OCI-LY1 (cell line): ENCODE results near the gene EMC10.

Experiments
- H2AFZ ChIP-seq: fragments of 200-600 bp; sonication (generic), shearing (Covaris generic); 2 replicates; pipeline ENCODE4 v1.6.0; 2014; ENCODE audit warnings: antibody characterized with exemption, mild to moderate bottlenecking, low read length
- H3F3A ChIP-seq: fragments of 200-600 bp; sonication (generic), shearing (Covaris generic); 2 replicates; pipeline ENCODE4 v1.6.0; 2014; ENCODE audit warnings: mild to moderate bottlenecking, antibody characterized with exemption, low read length, moderate library complexity; ENCODE audit not compliant: insufficient read depth
- H3K27ac ChIP-seq: fragments of 200-600 bp; sonication (generic); 2 replicates; pipeline ENCODE4 v1.5.1; 2014; ENCODE audit warnings: low read length, mixed run types, mild to moderate bottlenecking, low read depth; ENCODE audit not compliant: poor library complexity, severe bottlenecking
- H3K27me3 ChIP-seq: fragments of 200-600 bp; sonication (generic); 2 replicates; pipeline ENCODE4 v1.6.0; 2014; ENCODE audit warnings: antibody characterized with exemption, mild to moderate bottlenecking, low read length, moderate library complexity; ENCODE audit not compliant: insufficient read depth
- H3K36me3 ChIP-seq: fragments of 200-600 bp; sonication (generic); 2 replicates; pipeline ENCODE4 v1.6.1; 2014; ENCODE audit warnings: mild to moderate bottlenecking, antibody characterized with exemption, low read length, moderate library complexity, mixed read lengths; ENCODE audit not compliant: insufficient read depth
- H3K4me1 ChIP-seq: fragments of 200-600 bp; sonication (generic); 2 replicates; pipeline ENCODE4 v1.5.1; 2014; ENCODE audit warnings: mild to moderate bottlenecking, low read length, moderate library complexity; ENCODE audit not compliant: insufficient read depth, severe bottlenecking
- H3K4me2 ChIP-seq: fragments of 200-600 bp; sonication (generic), shearing (Covaris generic); 2 replicates; pipeline ENCODE4 v1.6.1; 2014; ENCODE audit warnings: low read length
- H3K4me3 ChIP-seq: fragments of 200-600 bp; sonication (generic); 2 replicates; pipeline ENCODE4 v1.5.1; 2014; ENCODE audit warnings: low read length, low read depth, mild to moderate bottlenecking, mixed read lengths; ENCODE audit not compliant: poor library complexity, severe bottlenecking
- H3K79me2 ChIP-seq: fragments of 200-600 bp; shearing (Covaris generic); 2 replicates; pipeline ENCODE4 v1.6.1; 2016; ENCODE audit warnings: mixed run types, low read length, mixed read lengths; ENCODE audit not compliant: insufficient read depth
- H3K9ac ChIP-seq: fragments of 200-600 bp; sonication (generic), shearing (Covaris generic); 2 replicates; pipeline ENCODE4 v1.6.1; 2014; ENCODE audit warnings: mild to moderate bottlenecking, low read length, mixed read lengths
- H3K9me2 ChIP-seq: fragments of 200-600 bp; sonication (generic), shearing (Covaris generic); 2 replicates; pipeline ENCODE4 v1.6.1; 2014; ENCODE audit warnings: low read depth, mild to moderate bottlenecking, low read length, mixed read lengths
- H3K9me3 ChIP-seq: fragments of 200-600 bp; shearing (Covaris generic); 2 replicates; pipeline ENCODE4 v1.6.1; 2014; ENCODE audit warnings: low read length, mixed read lengths
- H4K20me1 ChIP-seq: fragments of 200-600 bp; sonication (generic), shearing (Covaris generic); 2 replicates; pipeline ENCODE4 v1.6.0; 2016; ENCODE audit warnings: mild to moderate bottlenecking, low read length; ENCODE audit not compliant: insufficient read depth
- CTCF ChIP-seq: fragments of 200-600 bp; sonication (generic), shearing (Covaris generic); IDR thresholded peaks from 2 replicates; pipeline ENCODE4 v1.5.1; 2017; ENCODE audit warnings: mild to moderate bottlenecking, antibody characterized with exemption, low read length, moderate library complexity, mixed read lengths
- EZH2 ChIP-seq: fragments of 200-600 bp; sonication (generic), shearing (Covaris generic); IDR thresholded peaks from 2 replicates; pipeline ENCODE4 v1.8.0; 2017; ENCODE audit warnings: borderline replicate concordance, mixed run types, mild to moderate bottlenecking, antibody characterized with exemption, low read length, moderate library complexity, mixed read lengths

Gene EMC10

DNA sequence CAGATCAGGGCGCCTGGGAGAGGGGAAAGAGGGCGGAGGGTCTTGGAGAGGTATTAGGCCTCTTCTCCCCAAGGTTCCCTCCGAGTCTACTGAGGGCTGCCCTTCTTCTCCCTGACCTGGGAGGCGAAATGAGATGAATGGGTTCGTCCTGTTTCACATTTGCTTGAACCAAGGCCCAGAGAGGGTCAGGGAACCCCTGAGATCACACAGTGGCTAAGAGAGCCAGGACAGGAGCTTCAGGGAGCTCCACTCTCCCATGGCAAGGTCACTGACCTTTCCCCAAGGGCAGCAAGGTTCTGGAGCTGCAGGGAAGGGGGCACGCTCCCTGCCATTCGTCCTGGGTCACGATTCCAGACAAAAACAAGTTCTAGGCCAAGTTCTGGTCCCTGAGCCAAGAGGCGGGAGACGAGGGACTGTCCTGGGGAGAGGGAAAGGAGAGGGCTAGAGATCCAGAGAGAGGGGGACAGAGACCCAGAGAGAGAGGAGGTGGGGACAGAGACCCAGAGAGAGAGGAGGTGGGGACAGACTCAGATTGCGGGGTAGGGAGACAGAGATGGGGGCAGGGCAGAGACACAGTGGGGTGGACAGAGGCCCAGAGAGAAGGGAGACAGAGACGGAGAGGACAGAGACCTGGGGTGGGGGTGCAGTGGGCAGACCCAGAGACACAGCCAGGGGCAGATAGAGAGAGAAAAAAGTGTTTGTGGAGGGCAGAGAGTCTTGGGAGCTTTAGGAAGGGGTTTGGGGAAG is 36.9 kb downstream of the EMC10 start:
- Histone ChIP-seq H3K4me2 (no peak overlapping the region), H3K4me1 (peaks cover 14% of the 10 kb centered on the region), H4K20me1 (no peaks in the 10 kb centered on the region), H3K9me2 (no peaks in the 10 kb centered on the region), H3K27ac (no peak overlapping the region), H3K9ac (no peak overlapping the region), H2AFZ (no peak overlapping the region), H3K4me3 (no peak overlapping the region), H3F3A (no peaks in the 10 kb centered on the region), H3K36me3 (no peaks in the 10 kb centered on the region), H3K79me2 (no peaks in the 10 kb centered on the region), H3K9me3 (no peaks in the 10 kb centered on the region), H3K27me3 (no peaks in the 10 kb centered on the region)
- no peak for TF ChIP-seq EZH2
- TF ChIP-seq CTCF, result no peak

- H3K9me2 ChIP-seq, result no peaks in the 10 kb centered on the region
- H3K27ac ChIP-seq, result no peak within 1 kb of the TSS
- no peaks in the 10 kb centered on the region for H4K20me1 ChIP-seq
- no peak within 1 kb of the TSS for H3K9ac ChIP-seq
- H3K4me1 ChIP-seq, result peaks cover 14% of the 10 kb centered on the region
- H3K4me2 ChIP-seq, result no peak within 1 kb of the TSS
- H3K27me3 ChIP-seq, result no peaks in the 10 kb centered on the region
- no peak for TF ChIP-seq CTCF
- no peak for TF ChIP-seq EZH2
- no peaks in the 10 kb centered on the region for H3K9me3 ChIP-seq
- H3K79me2 ChIP-seq, result no peaks in the 10 kb centered on the region
- no peak within 1 kb of the TSS for H2AFZ ChIP-seq
- no peaks in the 10 kb centered on the region for H3K36me3 ChIP-seq
- H3F3A ChIP-seq, result no peaks in the 10 kb centered on the region
- no peak within 1 kb of the TSS for H3K4me3 ChIP-seq
These were observed 37.5 kb downstream of the EMC10 start, which contains the start of gene ASPDH for GRCh38 chr19:50513746-50514345. Gene ASPDH (minus strand): TSS chr19:50513913. CDS start chr19:50513823, 90 bp downstream.

DNA sequence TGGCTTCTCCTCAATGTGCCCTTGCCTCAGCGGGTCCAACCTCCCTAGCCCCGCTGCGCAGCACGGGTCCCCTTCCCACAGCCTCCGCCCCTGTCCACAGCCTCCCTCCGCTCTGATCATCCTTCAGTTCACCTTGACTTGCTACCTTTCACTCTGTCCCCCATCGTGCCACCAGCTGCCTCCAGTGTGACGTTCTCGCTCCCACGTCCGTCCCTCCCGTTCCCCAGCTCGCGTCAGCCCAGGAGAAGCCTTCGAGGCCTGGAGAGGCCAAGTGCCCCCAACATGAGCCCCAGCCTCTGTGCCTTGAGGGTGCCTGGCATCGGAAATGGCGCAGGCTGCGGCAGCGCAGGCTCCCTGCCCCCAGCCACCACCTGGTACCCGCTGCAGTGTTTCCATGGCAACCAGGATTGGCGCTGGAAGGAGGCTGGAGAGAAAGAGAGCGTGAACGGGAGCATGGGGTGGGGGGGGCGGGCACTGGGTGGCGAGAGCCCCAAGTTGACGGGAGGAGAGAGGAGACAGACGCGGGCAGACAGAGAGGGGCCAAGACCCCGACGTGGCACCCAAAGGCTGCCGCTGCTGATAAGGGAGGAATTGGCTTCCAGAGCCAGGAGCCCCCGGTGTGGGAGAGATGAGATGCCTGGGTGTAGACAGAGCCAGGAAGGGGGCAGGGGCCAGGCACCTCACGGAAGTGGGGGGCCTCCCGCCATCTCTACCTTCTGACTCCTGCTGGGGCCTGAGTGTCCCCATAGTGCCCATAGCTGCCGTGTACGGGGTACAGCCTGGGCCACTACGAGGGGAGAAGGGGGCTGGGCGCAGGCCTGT is 38.2 kb downstream of the EMC10 start:
- Histone ChIP-seq H2AFZ (no peak overlapping the region), H3K9me2 (no peaks in the 10 kb centered on the region), H3K9me3 (no peaks in the 10 kb centered on the region), H3K4me3 (no peak overlapping the region), H3K27me3 (no peaks in the 10 kb centered on the region), H3F3A (no peaks in the 10 kb centered on the region), H4K20me1 (no peaks in the 10 kb centered on the region), H3K36me3 (no peaks in the 10 kb centered on the region), H3K4me1 (peaks cover 14% of the 10 kb centered on the region), H3K27ac (no peak overlapping the region), H3K4me2 (no peak overlapping the region), H3K9ac (no peak overlapping the region), H3K79me2 (no peaks in the 10 kb centered on the region)
- no peak for TF ChIP-seq EZH2
- TF ChIP-seq CTCF, result no peak
